CD14-positive monocyte (primary cell): ENCODE results near the gene GNA12. TPM values are rescaled to one million over a fixed set of nuclear protein-coding genes. Genes with fewer than 3 reads are reported as not detected.

Experiments
- DNase-seq, 3 donors: peaks; one replicate each; pipeline ENCODE4 v3.0.0-alpha.2; 2011 to 2022
- H2AFZ ChIP-seq: 2 replicates; pipeline ENCODE4 v1.6.0; 2012; ENCODE audit warnings: mild to moderate bottlenecking, low read depth, low read length, inconsistent platforms; ENCODE audit not compliant: insufficient read depth, poor library complexity, severe bottlenecking
- H3K27ac ChIP-seq, 2 donors: 1 replicate in 1 of 2; 2 replicates in 1 of 2; pipeline ENCODE4 v1.5.1; 2012 to 2013; ENCODE audit warnings: low read length in 2 of 2, control low read depth in 1 of 2, inconsistent platforms in 1 of 2, low read depth in 1 of 2, mild to moderate bottlenecking in 1 of 2
- H3K27me3 ChIP-seq, 2 donors: one replicate each; pipeline versions ENCODE4 v1.6.0 to v1.6.1; 2011 to 2013; ENCODE audit warnings: low read length in 2 of 2; ENCODE audit not compliant: control insufficient read depth in 2 of 2, insufficient read depth in 2 of 2
- H3K36me3 ChIP-seq, 2 donors: replicated peaks in 1 of 2; 1 replicate in 1 of 2; 2 replicates in 1 of 2; pipeline versions ENCODE4 v1.5.1 to v1.6.1; 2012 to 2013; ENCODE audit warnings: low read length in 2 of 2, control low read depth in 1 of 2, inconsistent platforms in 1 of 2, mild to moderate bottlenecking in 1 of 2; ENCODE audit not compliant: insufficient read depth in 2 of 2, control insufficient read depth in 1 of 2
- H3K4me1 ChIP-seq, 2 donors: 1 replicate in 1 of 2; 2 replicates in 1 of 2; pipeline versions ENCODE4 v1.5.1 to v1.6.1; 2012 to 2013; ENCODE audit warnings: low read length in 2 of 2, control low read depth in 1 of 2, inconsistent platforms in 1 of 2, mild to moderate bottlenecking in 1 of 2, moderate library complexity in 1 of 2; ENCODE audit not compliant: insufficient read depth in 2 of 2, control insufficient read depth in 1 of 2
- H3K4me2 ChIP-seq: replicated peaks from 2 replicates; pipeline ENCODE3; 2012; ENCODE audit warnings: low read length, moderate library complexity, mild to moderate bottlenecking; ENCODE audit not compliant: poor library complexity, severe bottlenecking; ENCODE audit errors: extremely low read depth
- H3K4me3 ChIP-seq, 3 experiments: fragments of 200-600 bp in 1 of 3; sonication (generic) in 1 of 3; replicated peaks in 1 of 3; 1 replicate in 2 of 3; 2 replicates in 1 of 3; pipeline ENCODE4 v1.5.1; 2011 to 2013; ENCODE audit warnings: low read length in 3 of 3, mild to moderate bottlenecking in 3 of 3, control low read depth in 2 of 3, low read depth in 2 of 3, inconsistent platforms in 1 of 3, moderate library complexity in 1 of 3
- H3K79me2 ChIP-seq: 2 replicates; pipeline ENCODE4 v1.6.0; 2012; ENCODE audit warnings: mild to moderate bottlenecking, control low read depth, inconsistent platforms, low read length, moderate library complexity; ENCODE audit not compliant: insufficient read depth
- H3K9ac ChIP-seq: 2 replicates; pipeline ENCODE4 v1.6.0; 2017; ENCODE audit warnings: low read length, mild to moderate bottlenecking; ENCODE audit not compliant: insufficient read depth, poor library complexity, severe bottlenecking
- H3K9me3 ChIP-seq, 2 donors: replicated peaks in 1 of 2; 1 replicate in 1 of 2; 2 replicates in 1 of 2; pipeline versions ENCODE4 v1.5.1 to v1.6.1; 2012 to 2013; ENCODE audit warnings: low read length in 2 of 2, control low read depth in 1 of 2; ENCODE audit not compliant: control insufficient read depth in 1 of 2, insufficient read depth in 1 of 2
- H4K20me1 ChIP-seq: 2 replicates; pipeline ENCODE4 v1.6.0; 2012; ENCODE audit warnings: mild to moderate bottlenecking, low read length, control low read depth, moderate library complexity; ENCODE audit not compliant: insufficient read depth
- H3K27ac Mint-ChIP-seq, 7 donors: one replicate each; pipeline ENCODE4 v1.8.0; 2020; ENCODE audit warnings: mild to moderate bottlenecking in 7 of 7, mixed read lengths in 7 of 7, moderate library complexity in 6 of 7, inconsistent platforms in 2 of 7
- H3K27me3 Mint-ChIP-seq, 3 donors: one replicate each; pipeline ENCODE4 v1.8.0; 2021 to 2022; ENCODE audit warnings: low read depth in 3 of 3, mild to moderate bottlenecking in 3 of 3, mixed read lengths in 3 of 3, moderate library complexity in 3 of 3, inconsistent platforms in 1 of 3
- H3K36me3 Mint-ChIP-seq, 2 donors: one replicate each; pipeline ENCODE4 v1.8.0; 2020; ENCODE audit warnings: mixed read lengths in 2 of 2, inconsistent platforms in 1 of 2, mild to moderate bottlenecking in 1 of 2
- H3K4me1 Mint-ChIP-seq: one replicate; pipeline ENCODE4 v1.8.0; 2020; ENCODE audit warnings: mild to moderate bottlenecking, mixed read lengths
- H3K4me3 Mint-ChIP-seq, 2 donors: one replicate each; pipeline ENCODE4 v1.8.0; 2020; ENCODE audit warnings: mild to moderate bottlenecking in 2 of 2, mixed read lengths in 2 of 2, moderate library complexity in 1 of 2
- H3K9me3 Mint-ChIP-seq, 7 donors: one replicate each; pipeline ENCODE4 v1.8.0; 2020 to 2022; ENCODE audit warnings: mixed read lengths in 7 of 7, mild to moderate bottlenecking in 6 of 7, moderate library complexity in 6 of 7, inconsistent platforms in 2 of 7
- CTCF ChIP-seq: fragments of 200-600 bp; IDR thresholded peaks from one replicate; pipeline ENCODE4 v1.8.0; 2022; ENCODE audit warnings: antibody characterized with exemption, mild to moderate bottlenecking
- WGBS: methylation state at CpG from one replicate; pipeline ENCODE4 v1.1.5; 2013; ENCODE audit warnings: missing lambda C conversion rate; ENCODE audit not compliant: insufficient coverage; 5-methylcytosine and 5-hydroxymethylcytosine counted together
- intact Hi-C, 2 donors: fragments of 100-400 bp; cut with micrococcal nuclease; formaldehyde crosslinking; loops; one replicate each; pipeline versions ENCODE4 v1.15.0 to v1.15.1; 2023
- polyA plus RNA-seq, 3 donors: library from polyadenylated mRNA; depleted of rRNA in 1 of 3; unstranded in 2 of 3; stranded (reverse) in 1 of 3; fragments of 300-500 nt in 2 of 3; fragments of >200 nt in 1 of 3; fragmentation: Illumina TruSeq in 2 of 3; gene quantifications; 1 replicate in 2 of 3; 2 replicates in 1 of 3; pipeline ENCODE4 v1.2.3, GENCODE V29; 2012 to 2021

Gene GNA12
- polyA plus RNA-seq, 3 donors = 3.4 to 25.9 (median 10.6) TPM

GRCh38 chr7:2830609-2831376 lies 13.3 kb downstream of the GNA12 start:
- no peak overlapping the region for H3K9ac ChIP-seq
- peaks cover 0 to 26% of the 10 kb centered on the region in 2 donors for H3K36me3 ChIP-seq
- no peak for DNase-seq
- no peak overlapping the region for H3K27ac ChIP-seq
- H3K27me3 Mint-ChIP-seq = peaks cover 0 to 2% (median 0%) of the 10 kb centered on the region in 3 donors
- no peak overlapping the region for H3K4me3 ChIP-seq
- H3K9me3 ChIP-seq = no peaks in the 10 kb centered on the region
- peaks cover 0 to 4% of the 10 kb centered on the region in 2 donors for H3K4me1 ChIP-seq
- peaks cover 43 to 61% of the 10 kb centered on the region in 2 donors for H3K36me3 Mint-ChIP-seq
- H3K27ac Mint-ChIP-seq = peak overlapping the region in 1 of 7 donors; percentile 14
- WGBS = 100% methylated on average over 5 of the region's 8 CpGs
- intact Hi-C loops = no loop called here
- H3K4me3 Mint-ChIP-seq = no peak overlapping the region
- TF ChIP-seq CTCF = no peak
- H3K4me1 Mint-ChIP-seq = peaks cover 9% of the 10 kb centered on the region
- H2AFZ ChIP-seq = no peak overlapping the region
- H4K20me1 ChIP-seq = peaks cover 58% of the 10 kb centered on the region
- no peaks in the 10 kb centered on the region for H3K27me3 ChIP-seq
- no peak overlapping the region for H3K4me2 ChIP-seq
- no peaks in the 10 kb centered on the region for H3K9me3 Mint-ChIP-seq
- H3K79me2 ChIP-seq = peaks cover 15% of the 10 kb centered on the region

GRCh38 chr7:2829040-2829439 lies 15.1 kb downstream of the GNA12 start:
- Histone ChIP-seq H3K4me3 (no peak overlapping the region), H3K27me3 (no peaks in the 10 kb centered on the region), H3K9me3 (no peaks in the 10 kb centered on the region), H3K4me2 (no peak overlapping the region), H3K79me2 (peaks cover 25% of the 10 kb centered on the region), H3K27ac (no peak overlapping the region), H4K20me1 (peaks cover 64% of the 10 kb centered on the region), H3K4me1 (no peaks in the 10 kb centered on the region), H2AFZ (no peak overlapping the region), H3K36me3 (peaks cover 0 to 17% of the 10 kb centered on the region in 2 donors), H3K9ac (no peak overlapping the region)
- intact Hi-C loops = no loop called here
- Mint-ChIP-seq H3K9me3 (no peaks in the 10 kb centered on the region), H3K27ac (no peak overlapping the region), H3K4me1 (peaks cover 10% of the 10 kb centered on the region), H3K36me3 (peaks cover 40 to 58% of the 10 kb centered on the region in 2 donors), H3K27me3 (peaks cover 0 to 2% (median 0%) of the 10 kb centered on the region in 3 donors), H3K4me3 (no peak overlapping the region)
- no peak for TF ChIP-seq CTCF
- 100% methylated on average over 1 of the region's 5 CpGs for WGBS
- DNase-seq = no peak
